HUDEP-2 (cell line): ENCODE results near the gene CAPN9.
"Not testable (repeated sequence)": the region's sequence is repeated elsewhere in the genome, so short reads cannot be mapped to it uniquely, and the experiment has no call there.

Experiments
- DNase-seq, 76 experiments: peaks; one replicate each; lab custom pipeline; 2025; ENCODE audit not compliant: unreplicated experiment in 76 of 76; lab: John Stamatoyannopoulos, UW

The CAPN9 gene

DNA sequence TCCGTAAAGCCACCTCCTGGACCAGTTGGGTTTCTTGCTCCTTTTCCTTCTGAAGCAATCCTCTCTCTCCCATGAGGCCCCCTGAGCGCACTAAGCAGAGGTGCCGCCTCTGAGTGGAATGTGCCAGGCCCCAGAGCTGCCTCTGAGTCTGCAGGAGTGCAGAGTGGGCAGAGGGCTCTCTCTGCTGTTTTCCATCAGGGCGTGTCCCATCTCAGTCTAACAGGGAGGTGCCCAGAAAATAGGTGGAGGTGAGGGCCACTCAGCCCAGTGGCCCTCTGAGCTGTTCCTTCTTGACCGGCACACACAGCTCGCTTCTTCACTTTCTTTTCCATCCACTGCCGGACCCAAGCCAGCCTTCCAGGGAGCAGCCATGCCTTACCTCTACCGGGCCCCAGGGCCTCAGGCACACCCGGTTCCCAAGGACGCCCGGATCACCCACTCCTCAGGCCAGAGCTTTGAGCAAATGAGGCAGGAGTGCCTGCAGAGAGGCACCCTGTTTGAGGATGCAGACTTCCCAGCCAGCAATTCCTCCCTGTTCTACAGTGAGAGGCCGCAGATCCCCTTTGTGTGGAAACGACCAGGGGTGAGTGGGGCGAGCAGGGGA is at the start of gene CAPN9:
CAPN9 (plus strand) TSS at position 262 of the 604 bp plus-strand sequence; CDS start at position 371, 109 bp downstream.
- DNase-seq, result no peak

- DNase-seq, result no peak
Measured at GRCh38 chr1:230698130-230698529, 49.1 kb upstream of the CAPN9 start.

GRCh38 chr1:230698964-230699363 is 48.2 kb upstream of the CAPN9 start:
- not testable (repeated sequence) for DNase-seq

- no peak for DNase-seq
Measured at GRCh38 chr1:230699716-230700115, 47.5 kb upstream of the CAPN9 start.

DNA sequence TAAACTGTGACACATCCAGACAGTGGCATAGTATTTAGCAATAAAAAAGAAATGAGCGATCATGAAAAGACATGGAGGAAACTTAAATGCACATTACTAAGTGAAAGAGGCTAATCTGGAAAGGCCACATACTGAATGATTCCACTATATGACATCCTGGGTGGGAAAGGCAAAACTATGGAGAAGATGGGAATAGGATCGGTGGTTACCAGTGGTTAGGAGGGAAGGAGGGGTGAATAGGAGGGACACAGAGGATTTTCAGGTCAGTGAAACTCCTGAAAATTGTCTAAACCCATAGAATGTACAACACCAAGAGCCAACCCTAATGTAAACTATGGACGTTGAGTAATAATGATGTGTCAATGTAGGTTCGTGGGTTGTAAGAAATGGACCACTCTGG is 47.1 kb upstream of the CAPN9 start:
- no peak for DNase-seq

GRCh38 chr1:230701434-230701833 is 45.8 kb upstream of the CAPN9 start:
- no peak for DNase-seq

- no peak for DNase-seq
Measured at GRCh38 chr1:230701895-230702768, 45.1 kb upstream of the CAPN9 start.

- DNase-seq, result no peak
Measured at GRCh38 chr1:230702934-230703678, 44.1 kb upstream of the CAPN9 start.

GRCh38 chr1:230703679-230704385 is 43.4 kb upstream of the CAPN9 start:
- DNase-seq, result no peak

DNA sequence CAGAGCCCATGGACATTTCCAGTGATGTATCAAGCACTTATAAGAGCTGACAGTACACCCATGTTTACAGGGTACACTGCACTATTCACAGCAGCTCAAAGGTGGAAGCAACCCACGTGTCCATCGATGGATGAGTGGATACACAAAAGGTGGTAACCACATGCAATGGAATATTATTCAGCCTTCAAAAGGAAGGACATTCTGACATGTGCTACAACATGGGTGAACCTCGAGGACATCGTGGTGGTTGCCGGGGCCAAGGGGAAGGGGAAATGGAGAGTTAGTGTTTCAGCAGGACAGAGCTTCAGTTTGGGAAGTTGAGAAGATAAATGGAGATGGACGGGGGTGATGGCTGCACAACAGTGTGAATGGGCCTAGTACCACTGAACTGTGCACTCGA is 42.4 kb upstream of the CAPN9 start:
- DNase-seq, result no peak

DNA sequence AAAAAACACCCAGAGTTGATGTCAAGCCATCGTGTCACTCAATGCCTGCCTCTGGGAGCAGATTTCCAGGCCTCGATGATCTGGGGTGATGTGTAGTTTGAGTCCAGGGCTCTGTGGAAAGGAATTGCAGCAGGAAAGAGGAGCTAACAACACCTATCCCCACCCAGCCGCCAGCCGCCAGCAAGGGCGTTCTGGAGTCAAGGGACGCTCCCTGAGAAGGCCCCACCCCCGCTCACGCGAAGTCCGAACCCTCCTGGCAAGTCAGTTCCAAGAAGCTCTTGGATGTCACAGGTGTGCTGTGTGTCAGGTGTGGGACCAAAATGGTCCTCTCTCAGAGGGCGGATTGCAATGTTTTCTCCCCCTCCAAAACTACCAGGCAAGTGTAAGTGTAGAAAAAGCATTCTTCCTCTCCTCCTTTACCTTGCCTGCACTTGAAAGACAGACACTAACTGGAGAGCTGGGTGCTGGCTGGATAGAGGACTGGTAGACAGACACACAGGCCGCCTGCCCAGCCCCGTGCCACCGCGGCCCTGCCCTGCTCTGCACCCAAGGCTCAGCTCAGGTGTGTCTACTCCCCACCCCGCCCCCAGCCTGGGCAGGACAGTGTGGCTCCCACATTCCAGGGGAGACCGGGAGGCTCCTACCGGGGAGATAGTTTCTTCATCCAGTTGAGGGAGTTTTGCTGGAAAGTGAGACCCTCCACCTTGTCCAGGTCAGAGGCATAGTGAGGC is 41.7 kb upstream of the CAPN9 start:
- DNase-seq, result no peak

DNA sequence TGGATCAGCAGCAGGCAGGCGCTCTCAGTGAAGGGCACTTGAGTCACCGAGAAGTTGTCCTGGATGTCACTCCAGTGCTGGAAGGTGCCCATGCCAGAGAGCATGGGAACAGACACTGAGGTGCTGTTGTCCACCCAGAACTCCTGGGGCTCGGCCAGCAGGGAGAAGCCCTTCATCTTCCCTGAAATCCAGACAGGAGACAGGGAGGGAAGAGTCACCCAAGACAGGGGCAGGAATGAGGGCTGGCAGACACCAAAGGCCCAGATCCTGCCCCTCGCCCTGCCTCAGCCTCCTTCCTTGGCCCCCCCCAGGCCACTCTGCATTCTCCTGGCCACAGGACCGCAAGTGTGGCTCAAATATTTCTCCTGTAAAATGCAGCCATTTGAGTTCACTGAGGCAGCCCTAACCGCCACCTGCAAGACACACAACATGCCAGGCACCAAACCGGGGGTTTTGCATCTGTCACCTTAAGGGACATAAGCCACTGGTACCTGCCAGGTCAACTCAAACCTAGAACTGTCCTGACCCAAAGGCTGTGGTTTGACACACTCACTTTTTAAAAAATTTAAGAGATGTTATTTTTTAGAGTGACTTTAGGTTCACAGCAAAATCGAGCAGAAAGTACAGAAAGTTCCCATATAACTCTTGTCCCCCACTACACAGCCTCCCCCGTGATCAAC is 41.0 kb upstream of the CAPN9 start:
- no peak for DNase-seq

DNA sequence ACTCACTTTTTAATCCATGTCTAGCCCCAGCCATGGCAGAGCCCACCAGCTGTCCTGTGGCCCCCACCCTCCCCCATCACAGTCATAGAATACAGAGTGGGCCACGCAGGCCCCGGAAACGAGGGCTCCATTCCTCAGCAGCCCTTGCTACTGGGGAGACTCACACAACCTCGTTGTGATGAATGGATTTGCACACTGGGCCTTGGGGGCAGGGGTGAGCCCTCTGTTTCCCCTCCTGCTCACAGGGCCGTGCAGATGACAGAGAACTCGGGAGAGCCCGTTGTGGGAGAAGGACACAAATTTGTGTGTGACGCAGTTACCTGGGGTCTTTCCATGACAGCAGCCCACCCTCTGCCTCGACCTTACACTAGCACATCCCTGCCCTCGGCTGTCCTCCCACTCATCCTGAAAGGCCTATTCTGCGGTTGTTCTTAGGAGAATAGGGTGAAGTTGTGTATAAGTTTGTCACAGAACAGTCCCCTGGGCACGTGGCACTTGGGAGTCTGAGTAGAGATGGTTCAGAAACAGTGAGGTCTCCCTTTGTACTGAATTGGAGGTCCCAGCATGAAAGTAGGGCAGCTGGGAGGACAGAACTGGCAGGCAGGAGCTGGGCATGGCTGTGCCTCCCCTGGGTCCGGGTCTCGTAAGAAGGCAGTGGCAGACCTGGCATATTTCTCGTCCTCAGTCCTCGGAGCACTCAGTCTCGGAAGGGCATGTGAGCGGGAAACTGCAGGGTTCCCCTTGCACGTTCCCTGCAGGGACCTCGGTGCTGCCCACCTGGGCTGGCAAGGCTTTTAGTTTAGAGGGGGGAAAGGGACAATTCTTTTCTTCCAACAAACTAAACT is 40.1 kb upstream of the CAPN9 start:
- DNase-seq, result no peak

DNA sequence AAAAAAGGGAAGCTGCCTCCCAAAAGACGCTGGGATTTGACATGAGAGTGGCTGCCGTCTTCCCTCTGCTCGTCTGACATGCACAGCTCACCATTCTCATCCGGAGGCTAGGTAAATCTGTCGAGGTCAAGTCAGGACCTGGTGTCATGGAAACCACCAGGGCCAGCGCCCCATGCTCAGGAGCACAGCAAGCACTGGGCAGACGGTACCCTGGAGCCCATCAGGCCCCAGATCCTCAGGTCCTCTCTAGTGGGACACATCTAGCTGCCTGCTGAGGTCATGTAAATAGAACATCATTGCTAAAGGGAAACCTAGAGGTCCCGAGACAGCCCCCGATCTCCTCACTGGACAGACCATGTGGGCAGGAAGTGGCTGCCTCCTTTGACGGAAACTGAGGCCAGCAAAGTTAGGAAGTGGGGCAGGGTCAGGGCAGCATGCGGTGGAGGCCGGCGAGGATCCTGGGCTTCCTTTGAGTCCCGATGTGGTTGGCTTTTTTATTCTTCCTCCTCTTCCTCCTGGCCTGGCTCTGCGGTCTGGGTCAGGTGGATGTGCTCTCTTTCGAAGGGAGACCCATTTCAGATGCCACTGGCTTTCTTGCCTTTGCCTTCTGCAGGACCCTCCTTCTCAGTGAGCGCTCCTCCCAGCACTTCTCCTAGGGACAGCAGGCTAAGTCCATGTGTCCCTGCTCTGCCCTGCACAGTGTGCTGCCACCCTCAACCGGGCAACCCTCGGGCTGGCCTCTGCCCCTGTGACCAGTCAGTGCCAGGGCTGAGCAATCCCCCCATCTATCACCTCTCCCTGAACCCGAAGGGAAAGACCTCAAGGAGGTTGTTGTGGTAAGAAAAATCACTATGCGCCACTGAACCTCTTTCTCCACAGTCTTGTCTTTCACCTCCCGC is 39.2 kb upstream of the CAPN9 start:
- no peak for DNase-seq

- peak in 1 of 76 experiments; percentile 8 for DNase-seq
Measured at GRCh38 chr1:230708631-230709580, 38.3 kb upstream of the CAPN9 start.
